Measurements from ENCODE around the gene EIF4A3.

EIF4A3 gene

DNA sequence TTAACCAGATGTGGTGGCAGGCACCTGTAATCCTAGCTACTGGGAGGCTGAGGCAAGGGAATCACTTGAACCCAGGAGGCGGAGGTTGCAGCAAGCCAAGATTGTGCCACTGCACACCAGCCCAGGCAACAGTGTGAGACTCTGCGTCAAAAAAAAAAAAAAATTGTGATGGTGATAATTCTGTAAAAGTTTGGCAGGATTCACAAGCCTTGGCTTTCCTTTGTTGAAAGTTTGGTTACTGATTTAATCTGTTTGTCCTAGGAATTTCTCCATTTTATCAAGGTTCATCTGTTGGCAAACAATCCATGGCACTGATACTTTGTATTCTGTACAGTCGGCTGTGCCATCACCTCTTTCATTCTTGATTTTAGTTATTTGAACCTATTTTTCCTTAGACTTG lies 15.9 kb downstream of the EIF4A3 start:
- DNase-seq: no peak

- DNase-seq: no peak
Observed at GRCh38 chr17:80129006-80129565, 17.8 kb downstream of the EIF4A3 start.

DNA sequence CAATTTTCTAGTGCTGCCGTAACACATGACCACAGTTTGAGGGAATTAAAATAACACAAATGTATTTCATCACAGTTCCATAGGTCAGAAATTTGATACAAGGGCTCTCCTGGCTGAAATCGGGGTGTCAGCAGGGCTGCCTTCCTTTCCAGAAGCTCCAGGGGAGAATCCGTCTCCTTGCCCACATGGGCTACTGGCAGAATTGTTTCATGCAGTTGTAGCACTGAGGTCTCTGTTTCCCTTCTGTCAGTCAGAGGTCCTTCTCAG lies 20.5 kb downstream of the EIF4A3 start:
- DNase-seq: no peak

DNA sequence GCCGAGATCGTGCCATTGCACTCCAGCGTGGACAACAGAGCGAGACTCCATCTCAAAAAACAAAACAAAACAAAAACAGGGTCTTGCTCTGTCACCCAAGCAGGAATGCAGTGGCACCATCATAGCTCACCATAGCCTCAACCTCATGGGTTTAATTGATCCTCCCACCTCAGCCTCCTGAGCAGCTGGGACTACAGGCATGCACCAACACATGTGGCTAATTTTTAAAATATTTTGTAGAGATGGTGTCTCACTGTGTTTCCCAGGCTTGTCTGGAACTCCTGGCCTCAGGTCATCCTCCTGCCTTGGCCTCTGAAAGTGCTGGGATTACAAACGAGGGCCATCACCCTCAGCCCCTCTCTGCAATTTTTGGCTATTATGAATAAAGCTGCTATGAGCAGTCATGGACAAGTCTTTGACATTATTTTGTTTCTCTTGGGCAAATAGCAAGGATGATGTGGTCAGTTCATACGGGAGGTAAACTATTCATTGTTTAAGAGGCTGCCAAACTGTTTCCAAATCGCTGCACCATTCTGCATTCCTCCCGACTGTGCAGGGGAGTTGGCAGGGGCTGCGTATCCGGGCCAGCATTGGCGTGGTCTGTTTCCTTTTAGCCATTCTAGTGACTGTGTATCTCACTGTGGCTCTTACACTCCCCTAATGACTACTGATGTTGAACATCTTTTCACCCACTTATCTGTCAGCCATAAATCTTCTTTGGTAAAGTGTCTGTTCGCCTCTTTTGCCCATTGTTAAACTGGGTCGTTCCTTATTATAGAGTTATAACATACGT lies 21.1 kb downstream of the EIF4A3 start:
- DNase-seq: no peak

DNA sequence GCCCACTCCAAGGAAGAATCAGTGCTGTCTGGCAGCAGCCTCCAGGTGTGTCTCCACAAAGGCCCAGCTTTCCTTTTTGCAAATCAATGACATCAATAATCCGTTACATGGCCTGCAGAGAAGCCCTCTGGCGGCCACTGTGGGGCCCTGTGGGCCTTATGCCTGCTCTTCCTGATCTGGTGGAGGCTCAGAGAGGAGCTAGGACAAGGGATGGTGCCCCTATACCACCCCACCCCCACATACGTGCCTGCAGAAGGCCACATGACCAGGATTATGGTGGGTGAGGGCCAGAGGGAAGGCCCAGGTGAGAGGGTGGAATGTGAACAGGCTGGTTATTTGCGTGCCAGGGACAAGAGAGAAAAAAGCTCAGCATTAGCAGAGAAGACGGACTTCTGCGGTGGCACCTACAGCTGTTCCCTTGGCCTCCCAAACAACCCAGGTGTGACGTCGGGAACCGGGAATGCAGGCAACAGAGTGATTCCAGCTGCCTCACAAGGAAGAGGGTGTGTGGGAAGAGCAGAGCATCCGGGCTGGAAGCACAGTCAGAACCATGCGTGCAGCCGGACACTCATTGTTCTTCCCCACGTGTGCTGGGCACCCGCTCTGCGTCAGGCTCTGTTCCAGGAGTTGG lies 22.5 kb downstream of the EIF4A3 start:
- peak; percentile 74 for DNase-seq

- DNase-seq: peak; percentile 23
Observed at GRCh38 chr17:80123791-80124190, 23.1 kb downstream of the EIF4A3 start.

- no peak for DNase-seq
Observed at GRCh38 chr17:80122926-80123505, 23.9 kb downstream of the EIF4A3 start.

DNA sequence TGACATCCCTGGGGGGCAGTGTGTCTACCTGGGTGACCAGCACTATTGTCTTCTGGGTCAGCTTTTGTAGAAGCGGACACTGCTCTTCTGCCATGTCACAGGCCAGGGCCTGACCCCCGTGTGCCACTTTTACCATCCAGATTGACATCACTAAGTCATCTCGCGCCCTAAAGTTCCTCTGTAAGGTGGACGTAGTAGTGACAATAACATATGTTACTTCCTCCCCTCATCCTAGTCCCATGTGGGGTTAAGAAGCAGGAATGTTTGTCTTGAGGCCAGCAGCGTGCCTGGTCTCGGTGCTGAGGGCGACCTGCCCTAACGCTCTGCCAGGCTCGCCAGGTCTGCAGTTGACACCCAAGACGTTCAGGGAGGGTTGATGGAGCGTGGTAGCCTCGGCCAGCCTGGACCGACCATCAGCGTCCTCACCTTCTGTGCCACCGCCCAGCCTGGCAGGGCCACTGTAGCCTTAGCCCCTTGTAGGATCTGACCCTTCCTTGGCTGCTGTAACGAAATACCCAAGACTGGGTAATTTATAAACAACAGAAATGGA lies 24.8 kb downstream of the EIF4A3 start:
- no peak for DNase-seq

DNA sequence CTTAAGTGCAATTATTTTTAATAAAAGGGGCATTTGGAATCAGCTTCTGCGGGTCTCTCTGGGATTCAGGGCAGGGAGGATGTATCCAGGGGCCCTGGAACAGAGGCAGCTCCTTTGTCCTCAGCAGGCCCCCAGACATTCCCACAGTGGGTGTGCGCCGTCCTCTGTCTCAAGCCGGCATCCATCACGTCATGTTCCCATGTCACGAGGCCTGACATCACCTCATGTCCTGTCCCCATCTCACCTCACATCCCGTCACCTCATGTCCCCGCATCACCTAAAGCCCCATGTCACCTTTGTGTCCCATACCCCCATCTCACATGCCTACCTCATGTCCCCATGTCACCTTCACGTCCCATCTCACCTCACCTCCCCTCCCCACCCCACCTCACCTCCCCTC lies 27.1 kb downstream of the EIF4A3 start:
- no peak for DNase-seq

GRCh38 chr17:80119271-80119791 lies 27.6 kb downstream of the EIF4A3 start:
- no peak for DNase-seq

DNA sequence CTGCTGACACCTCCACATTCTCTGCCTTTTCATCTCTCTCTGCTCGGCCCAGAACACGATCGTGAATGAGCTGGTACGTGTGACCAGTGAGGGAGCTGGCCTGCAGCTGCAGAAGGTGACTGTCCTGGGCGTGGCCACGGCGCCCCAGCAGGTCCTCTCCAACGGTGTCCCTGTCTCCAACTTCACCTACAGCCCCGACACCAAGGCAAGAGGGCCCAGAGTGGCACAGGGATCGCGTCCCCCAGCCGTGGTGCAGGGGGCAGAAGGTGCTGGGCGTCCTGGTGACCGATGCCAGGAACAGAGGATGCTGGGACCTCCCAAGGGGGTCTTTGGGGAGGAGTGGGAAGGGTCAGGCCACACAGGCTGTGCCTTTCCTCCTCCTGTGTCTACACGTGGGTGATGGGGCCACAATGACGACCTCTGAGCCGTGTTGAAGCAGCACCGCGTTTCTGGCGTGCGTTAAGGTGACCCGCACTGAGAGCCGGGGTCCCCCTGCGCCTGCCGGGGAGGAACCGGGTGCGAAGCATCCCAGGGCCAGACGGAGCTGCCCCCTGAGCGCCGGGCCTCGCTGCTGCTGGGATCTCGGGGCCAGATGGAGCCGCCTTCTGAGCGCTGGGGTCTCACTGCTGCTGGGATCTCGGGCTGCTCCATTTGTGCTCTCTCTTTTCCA lies 28.2 kb downstream of the EIF4A3 start:
- DNase-seq: no peak

GRCh38 chr17:80117491-80118401 lies 29.2 kb downstream of the EIF4A3 start:
- no peak for DNase-seq

- DNase-seq: no peak
Observed at GRCh38 chr17:80116921-80117380, 30.0 kb downstream of the EIF4A3 start.

DNA sequence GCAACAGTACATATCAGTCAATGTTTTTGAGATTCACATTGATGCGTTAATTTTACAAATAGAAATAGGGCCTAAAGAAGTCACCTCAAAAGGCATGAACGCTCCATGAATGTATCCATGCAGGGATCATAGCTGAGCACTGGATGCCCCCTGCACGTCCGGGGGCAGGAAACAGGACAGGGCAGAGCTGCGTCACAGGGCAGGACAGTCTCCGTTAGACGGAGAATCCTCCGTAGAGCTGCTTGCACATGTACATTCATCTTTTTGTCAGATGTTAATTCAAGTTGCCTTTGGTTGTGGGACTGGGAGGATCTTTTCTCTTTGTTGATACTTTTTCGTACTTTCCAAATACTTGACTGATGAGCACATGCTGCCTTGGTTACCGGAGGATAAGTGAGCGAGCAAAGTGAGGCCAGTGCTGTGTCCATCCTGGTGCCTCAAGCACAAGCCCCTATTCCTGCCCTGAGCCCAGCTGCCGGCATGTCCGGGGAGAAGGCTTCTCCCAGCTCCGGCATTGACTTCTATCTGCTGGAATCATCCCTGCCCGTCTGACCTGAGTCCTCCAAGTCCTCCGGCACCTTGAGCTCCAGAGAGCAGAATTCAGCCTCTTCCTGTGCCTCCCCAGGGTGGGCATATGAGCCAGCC lies 30.5 kb downstream of the EIF4A3 start:
- no peak for DNase-seq

DNA sequence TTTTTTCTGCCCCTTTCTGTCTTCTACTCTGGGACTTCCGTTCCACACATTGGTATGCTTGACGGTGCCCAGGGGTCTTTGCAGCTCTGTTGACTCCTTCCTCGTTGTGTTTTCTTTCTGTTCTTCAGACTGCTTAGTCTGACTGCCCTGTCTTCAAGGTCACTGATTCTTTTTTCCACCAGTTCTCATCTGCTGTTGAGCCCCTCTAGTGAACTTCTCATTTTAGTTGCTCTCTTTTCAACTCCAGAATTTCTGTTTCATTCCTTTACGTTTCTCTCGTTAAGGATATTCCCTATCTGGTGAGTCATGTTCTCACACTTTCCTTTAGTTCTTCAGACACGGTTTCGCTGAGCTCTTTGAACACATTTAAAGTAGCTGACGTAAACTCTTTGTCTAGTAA lies 31.8 kb downstream of the EIF4A3 start:
- no peak for DNase-seq

GRCh38 chr17:80114758-80115157 lies 32.2 kb downstream of the EIF4A3 start:
- DNase-seq: no peak

GRCh38 chr17:80113033-80113484 lies 33.9 kb downstream of the EIF4A3 start:
- no peak for DNase-seq

DNA sequence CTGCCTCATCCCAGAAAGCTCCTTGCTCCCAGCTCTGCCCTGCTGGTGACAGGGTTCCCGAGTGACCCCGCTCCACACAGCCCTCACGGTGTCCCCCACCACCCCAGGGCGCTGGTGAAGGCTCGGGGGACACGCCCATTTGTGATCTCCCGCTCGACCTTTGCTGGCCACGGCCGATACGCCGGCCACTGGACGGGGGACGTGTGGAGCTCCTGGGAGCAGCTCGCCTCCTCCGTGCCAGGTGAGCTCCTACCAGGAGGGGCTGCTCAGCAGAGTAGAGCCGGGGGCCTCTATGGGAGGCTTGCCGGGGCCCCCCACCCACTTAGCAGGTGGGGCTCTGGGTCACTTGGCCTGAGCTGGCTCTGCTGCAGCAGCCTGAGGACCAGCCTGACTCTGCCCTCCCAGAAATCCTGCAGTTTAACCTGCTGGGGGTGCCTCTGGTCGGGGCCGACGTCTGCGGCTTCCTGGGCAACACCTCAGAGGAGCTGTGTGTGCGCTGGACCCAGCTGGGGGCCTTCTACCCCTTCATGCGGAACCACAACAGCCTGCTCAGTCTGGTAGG lies 34.4 kb downstream of the EIF4A3 start:
- DNase-seq: no peak

- peak; percentile 23 for DNase-seq
Observed at GRCh38 chr17:80111702-80112470, 35.0 kb downstream of the EIF4A3 start.

Measured in DMS53 (cell line).